ENCODE measurements around the gene BAAT.

The BAAT gene

DNA sequence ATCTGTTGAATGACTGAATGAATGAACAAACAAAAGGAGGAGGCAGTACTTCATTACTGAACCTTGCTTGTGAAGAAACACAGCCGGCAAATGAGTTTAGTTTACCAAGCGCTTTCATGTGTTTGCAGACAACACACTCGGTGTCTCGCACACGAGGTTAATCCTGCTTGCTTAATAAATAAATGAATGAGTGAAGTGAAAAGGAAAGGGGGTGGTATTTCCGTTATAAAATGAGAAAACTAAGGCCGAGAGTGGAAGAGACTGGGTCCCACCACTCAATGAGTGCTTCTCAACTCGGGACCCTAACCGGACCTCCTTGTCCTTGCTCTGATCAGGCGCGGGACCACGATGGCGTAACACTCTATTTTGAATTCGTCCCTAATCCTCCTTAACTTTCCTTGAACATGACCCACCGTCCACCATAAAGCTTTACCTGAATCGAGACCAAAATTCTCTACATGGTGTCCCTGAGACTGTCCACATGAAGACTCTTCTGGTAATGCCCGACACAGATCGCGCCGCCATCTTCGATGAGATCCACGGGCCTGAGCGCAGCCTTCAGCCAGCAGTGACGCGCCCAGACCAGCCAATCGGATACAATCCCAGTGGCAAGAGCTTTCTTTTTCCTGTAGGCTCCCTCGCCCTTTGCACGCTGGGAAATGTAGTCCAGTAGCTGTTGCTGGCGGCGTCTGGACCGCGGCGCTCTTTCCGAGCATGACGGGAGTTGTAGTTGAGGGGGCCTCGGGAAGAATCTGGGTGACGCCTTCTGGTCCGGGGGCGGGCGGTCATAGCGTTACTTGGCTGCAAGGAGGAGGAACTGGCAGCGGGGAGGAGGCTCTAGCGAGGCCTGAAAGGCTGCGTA, 13.5 kb upstream of the BAAT start, which contains the start of the genes MRPL50 and ZNF189:
Gene MRPL50 (minus strand): TSS at position 551 of the 862 bp plus-strand sequence. CDS start 26 bp downstream, at position 525.
Gene ZNF189 (plus strand): TSS at position 784 of the 862 bp plus-strand sequence. CDS start 306 bp downstream, outside the sequence.
- peak; percentile 97 for DNase-seq (ENCODE audit: low spot score)

DNA sequence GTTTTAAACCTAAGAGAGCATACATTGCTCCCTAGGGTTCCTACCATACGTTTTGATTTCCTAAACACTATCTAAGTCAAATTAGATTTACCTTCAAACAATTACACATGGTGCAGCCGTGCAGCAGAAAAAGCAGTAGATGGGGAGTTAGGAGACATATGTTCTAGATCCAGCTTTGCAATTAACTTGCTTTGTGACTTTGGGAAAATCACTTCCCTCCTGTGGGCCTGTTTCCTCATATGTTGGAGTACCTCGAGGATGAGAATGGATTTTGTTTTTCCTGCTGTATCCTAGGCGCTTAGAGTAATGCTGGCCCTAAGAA, 12.9 kb upstream of the BAAT start:
- no peak for DNase-seq (ENCODE audit: low spot score)

DNA sequence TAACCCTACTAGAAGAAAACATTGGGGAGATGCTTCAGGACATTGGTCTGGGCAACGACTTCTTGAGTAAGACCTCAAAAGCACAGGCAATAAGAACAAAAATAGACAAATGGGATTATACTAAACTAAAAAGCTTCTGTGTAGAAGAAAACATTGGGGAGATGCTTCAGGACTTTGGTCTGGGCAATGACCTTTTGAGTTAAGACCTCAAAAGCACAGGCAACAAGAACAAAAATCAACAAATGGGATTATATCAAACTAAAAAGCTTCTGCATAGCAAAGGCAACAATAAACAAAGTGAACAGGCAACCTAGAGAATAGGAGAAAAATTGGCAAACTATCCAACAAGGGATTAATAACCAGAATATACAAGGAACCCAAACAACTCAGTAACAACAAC, 9.9 kb upstream of the BAAT start:
- no peak for DNase-seq (ENCODE audit: low spot score)

DNA sequence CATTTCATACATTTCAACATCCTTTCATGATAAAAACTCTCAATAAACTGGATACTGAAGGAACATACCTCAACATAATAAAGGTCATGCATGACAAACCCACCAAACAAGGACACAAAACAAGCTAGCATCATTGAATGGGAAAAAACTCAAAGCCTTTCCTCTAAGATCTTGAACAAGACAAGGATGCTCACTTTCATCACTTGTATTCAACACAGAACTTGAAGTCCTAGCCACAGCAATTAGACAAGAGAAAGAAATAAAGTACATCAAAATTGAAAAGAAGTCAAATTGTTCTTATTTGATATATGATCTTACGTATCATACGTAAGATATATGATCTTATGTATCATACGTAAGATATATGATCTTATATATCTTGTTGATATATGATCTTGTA, 8.3 kb upstream of the BAAT start:
- DNase-seq (ENCODE audit: low spot score) = no peak

DNA sequence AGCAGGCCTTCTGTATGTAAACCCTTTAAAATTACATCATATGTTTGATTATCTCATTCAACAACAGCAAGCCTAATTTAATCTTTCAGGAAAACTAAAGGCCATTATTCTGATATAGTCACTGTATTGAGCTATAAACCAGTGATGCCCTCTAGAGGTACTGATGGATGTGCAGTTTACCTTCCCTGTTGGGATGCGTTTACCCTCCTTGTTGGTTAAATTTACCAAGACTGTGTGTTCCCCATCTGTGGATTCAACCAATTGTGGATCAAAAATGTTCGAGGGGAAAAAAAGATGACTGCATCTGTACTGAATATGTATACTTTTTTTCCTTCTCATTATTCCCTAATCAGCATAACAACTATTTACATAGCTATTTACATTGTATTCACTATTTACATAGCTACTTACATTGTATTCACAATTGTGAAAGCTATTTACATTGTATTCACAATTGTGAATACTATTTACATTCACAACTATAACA, 3.7 kb upstream of the BAAT start:
- DNase-seq (ENCODE audit: low spot score) = no peak

DNA sequence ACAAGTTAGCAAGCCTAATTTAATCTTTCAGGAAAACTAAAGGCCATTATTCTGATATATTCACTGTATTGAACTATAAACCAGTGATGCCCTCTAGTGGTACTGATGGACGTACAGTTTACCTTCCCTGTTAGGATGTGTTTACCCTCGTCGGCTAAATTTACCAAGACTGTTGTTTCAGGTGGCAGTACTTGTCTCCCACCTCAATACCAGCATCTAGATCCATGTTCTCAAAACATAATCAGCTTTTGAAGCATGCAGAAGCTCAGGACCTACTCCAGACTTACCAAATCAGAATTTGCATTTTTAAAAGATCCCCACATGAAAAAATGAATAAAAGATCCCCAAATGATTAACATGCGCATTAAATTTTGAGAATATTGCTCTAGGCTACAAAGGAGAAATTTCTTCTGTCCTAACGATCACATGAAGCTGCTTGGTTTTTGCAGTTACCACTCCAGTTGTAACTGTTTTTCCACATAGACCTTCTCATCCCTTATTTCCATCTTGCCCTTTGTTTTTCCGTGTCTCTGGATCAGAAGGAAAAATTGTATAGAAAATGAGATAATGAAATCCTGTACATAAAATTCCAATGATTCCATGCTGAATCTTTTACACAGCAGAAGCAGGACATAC, 3.2 kb upstream of the BAAT start:
- no peak for DNase-seq (ENCODE audit: low spot score)

DNA sequence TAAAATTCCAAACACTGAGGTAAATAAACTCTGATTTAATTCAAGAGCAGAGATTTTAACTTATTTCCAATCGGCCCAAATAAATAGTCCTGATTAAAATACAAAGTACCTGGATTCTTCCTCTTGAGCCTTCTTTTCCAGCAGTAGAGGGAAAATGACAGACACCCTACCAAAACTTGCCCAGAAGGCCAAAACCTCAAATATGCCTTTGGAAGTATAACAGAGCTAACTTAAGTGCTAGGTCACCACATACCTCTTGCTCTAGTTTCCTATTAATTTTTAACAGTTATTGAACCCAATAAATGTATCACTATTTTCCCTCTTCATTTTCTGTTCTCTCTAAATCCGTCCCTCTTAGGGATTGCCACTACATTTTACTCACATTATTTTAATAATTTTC, 1.4 kb downstream of the BAAT start:
- no peak for DNase-seq (ENCODE audit: low spot score)

DNA sequence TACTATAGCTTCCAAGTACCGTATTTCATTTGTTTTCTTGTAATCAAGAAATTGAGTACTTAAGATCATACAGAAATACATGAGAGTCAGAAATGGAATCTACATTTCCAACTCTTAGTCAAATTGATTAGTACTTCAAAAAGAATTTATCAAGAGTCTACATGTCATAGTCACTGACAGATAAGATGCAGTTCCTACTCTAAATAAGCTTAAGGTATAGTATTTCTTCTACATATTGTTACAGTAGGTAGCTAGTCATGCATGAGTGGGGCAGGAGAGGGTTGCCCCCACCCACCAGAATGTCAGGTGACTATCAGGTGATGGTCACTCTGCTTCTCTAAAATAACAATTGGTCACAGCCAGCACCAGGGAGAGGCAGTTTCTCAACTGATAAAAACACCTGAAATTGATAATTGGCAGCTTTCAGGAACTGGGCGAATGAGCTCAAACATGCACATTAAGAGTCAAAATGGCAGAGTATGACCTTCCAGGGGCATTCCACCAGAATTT, 2.9 kb downstream of the BAAT start:
- DNase-seq (ENCODE audit: low spot score) = no peak

DNA sequence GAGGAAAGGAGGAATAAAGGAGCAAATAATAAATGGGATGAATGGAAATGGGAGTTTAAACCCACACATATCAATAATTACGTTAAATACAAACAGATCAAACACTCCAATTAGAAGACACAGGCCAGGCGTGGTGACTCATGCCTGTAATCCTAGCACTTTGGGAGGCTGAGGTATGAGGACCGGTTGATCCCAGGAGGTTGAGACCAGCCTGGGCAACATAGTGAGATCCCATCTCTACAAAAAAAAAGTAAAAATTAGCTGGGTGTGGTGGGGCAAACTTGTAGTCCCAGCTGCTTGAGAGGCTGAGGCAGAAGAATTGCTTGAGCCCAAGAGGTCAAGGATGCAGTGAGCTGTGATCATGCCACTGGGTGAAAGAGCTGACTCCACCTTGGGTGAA, 3.7 kb downstream of the BAAT start:
- DNase-seq (ENCODE audit: low spot score) = no peak

DNA sequence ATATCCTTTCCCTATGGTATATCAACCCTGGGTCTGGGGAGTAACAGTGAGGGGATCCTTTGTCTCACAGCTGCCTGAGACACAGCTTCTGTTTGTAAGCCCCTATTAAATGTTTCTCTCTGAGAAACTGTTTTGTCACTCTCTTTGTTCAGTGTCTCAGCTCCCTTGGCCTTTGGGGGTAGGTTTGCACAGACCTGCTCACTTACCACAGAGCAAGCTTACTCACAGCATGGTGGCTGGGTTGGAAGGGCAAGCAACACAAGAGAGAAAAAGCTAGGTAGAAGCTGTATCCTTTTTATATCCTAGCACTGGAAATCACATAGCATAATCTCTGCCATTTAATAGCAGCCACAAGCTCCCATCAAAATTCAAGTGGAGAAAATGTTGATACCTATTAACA, 4.5 kb downstream of the BAAT start:
- DNase-seq (ENCODE audit: low spot score) = no peak

DNA sequence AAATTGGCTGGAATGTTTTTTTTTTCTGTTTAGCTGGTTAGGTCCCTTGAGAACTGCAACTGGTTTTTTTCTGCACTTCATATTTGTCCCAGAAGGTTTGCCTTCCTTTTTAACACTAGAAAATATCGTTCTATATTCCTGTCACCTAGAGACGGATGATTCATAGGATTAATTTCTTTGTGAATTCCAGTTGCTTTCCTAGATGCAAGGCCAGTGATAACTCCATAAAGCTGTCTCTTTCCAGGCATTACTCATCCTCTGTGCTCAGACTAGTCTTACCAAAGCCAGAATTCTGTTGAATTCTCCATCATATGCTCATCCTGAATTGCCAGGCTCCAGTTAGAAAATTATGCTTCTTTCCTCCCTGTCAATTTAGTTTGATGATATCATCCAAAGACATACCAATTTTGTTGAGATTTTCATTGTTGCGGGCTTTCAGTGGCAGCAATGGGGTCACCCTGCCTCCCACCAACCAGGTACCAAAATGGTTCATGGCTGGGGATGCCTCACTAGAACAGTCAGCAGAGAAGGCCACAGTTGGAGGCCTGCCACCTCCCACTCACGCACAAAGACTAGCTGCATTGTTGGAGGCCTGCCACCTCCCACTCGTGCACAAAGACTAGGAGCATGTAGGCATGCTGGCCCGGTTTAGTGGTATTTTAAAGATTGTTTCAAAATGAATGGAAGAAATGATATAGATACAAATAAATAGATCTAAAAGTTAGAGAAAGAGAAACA, 8.5 kb downstream of the BAAT start:
- no peak for DNase-seq (ENCODE audit: low spot score)

DNA sequence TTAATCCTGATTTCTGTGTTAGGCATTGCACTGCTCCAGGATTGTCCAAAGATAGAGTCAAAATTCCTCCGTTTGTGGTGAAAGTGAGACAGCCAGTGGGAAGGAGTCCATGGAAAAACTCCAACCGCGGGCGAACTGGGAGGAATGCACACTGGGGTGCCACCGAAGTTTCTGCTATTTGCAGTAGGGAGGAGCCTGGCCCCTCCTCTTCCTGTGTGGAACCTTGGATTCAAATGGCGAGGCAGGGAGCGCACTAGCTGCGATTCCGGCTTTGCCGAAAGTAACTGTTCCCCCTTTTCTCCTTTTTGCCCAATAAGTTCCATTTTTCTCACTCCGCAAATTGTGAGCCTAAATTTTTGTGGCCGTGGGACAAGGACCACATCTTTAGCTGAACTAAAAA, 9.3 kb downstream of the BAAT start:
- no peak for DNase-seq (ENCODE audit: low spot score)

DNA sequence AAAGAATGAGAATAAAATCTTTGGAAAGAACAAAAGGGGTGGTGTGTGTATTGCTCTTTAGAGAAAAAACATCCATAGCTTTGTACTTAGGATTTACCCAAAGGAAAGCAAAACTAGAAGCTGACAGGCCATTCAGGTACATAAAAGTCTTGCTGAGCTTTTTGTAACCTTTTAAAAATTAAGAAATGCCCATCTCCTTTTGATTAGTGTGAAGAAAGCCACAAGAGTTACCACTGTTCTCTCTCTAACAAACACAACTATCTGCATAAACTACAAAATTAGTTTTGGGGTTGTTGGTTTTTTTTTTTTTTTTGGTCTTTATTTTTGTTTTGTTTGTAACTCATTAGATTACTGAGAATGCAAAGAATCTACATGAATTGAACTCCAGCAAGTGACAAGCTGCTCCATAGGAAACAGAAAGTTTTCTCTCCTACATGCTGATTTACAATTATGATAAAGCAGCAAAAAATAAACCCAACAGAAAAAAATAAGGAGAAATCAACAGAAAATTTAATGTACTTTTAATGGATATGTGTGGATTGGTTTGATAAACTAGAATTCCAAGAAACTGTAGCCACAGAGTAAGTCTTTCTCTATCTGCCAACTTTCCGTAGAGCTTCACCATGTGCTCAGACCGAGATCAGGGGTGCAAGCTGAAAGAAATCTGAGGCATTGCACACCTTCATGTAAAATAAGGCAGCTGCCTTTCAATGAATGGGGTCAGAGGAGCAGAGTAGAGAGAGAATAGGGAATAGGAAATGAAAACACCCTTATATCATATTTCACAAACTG, 12.3 kb downstream of the BAAT start:
- DNase-seq (ENCODE audit: low spot score) = no peak

DNA sequence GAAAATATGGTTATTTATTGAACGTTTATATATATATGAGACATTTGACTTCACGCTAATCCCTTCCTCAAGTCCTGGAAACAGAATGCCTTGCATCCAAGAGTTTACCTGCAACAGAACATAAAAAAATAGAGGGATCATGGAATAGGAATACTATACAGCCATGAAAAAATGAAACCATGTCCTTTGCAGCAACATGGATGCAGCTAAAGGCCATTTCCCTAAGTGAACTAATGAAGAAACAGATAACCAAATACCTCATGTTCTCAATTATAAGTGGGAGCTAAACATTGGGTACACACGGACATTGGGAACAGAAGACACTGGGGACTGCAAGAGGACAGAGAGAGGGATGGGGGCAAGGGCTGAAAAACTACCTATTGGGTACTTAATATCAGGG, 13.0 kb downstream of the BAAT start:
- no peak for DNase-seq (ENCODE audit: low spot score)

DNA sequence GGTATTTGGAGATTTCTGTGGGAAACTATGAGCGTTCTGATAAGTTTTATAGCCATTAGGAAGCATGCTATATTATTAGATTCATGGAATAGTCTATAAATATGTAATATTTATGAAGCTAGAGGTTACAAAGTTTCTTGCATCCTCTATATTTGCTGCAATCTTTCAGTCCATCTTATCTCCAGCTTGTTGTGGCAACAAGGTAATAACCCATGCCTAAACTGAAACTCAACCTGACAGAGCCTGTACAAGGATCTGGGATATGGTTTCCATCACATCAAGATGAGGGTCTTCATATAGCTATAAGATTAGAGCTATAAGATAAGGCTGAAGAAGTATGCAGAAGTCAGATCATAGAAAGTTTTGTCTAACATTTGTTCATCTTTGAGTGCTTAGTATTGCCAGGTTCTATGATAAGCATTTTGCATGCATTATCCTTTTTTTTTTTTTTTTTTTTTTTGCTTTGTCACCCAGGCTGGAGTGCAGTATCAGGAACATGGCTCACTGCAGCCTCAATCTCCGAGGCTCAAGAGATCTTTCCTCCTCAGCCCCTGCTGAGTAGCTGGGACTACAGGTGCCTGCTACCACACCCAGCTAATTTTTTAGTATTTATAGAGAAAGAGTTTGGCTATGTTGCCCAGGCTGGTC, 14.8 kb downstream of the BAAT start:
- DNase-seq (ENCODE audit: low spot score) = no peak

DNA sequence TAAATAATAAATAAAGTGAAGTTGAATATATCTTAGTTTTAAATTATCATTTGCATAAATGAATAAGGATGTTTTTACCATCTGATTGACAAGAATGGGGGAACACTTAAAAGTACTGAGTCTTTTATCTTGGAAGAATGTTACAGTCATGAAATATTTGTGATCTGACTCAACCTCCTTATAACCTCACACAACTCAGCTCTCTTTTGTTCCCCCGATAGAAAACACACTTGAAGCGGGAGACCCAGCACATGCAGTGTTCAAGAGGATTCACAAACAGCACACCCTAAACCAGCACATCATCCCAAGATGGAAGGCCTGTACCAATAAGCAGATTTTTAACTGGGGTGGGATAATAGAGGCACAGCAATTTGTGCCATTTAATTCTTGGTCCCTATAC, 15.5 kb downstream of the BAAT start:
- no peak for DNase-seq (ENCODE audit: low spot score)

DNA sequence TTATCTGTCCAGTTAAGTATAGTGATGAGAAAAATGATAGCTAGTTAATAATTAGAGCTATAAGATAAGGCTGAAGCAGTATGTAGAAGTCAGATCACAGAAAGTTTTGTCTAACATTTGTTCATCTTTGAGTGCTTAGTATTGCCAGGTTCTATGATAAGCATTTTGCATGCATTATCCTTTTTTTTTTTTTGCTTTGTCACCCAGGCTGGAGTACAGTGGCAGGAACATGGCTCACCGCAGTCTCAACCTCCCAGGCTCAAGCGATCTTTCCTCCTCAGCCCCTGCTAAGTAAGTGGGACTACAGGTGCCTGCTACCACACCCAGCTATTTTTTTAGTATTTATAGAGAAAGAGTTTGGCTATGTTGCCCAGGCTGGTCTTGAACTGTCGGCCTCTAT, 17.5 kb downstream of the BAAT start:
- DNase-seq (ENCODE audit: low spot score) = no peak

DNA sequence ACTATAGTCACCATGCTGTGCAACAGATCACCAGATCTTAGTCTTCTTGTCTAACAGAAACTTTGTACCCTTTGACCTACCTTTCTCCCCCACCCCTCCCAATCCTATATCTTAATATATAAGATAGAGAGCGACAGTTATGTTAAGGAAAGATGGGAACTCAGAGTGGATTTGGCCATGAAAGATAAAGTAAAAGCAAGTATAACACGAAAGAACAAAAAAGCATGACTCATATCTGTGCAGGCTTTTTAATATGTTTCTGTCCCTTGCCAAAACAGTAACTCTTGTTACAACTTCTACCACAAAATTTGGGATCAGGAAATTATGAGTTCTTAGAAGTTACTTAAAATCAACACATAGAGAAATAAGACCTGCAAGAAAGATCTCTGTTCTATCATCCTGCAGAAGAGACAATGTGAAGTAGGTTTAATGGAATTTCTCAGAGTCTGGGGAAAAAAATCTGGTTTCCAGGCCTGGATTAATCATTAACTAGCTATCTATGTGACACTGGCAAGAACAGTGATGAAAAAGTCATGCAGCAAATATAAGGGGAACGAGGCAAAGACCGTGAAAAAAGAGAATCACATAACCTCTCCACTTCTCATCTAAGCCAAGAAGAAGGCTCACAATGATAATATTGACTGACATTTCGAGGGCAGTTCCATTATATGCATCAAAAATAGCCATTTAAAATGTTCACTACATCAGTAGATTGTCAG, 18.6 kb downstream of the BAAT start:
- no peak for DNase-seq (ENCODE audit: low spot score)

DNA sequence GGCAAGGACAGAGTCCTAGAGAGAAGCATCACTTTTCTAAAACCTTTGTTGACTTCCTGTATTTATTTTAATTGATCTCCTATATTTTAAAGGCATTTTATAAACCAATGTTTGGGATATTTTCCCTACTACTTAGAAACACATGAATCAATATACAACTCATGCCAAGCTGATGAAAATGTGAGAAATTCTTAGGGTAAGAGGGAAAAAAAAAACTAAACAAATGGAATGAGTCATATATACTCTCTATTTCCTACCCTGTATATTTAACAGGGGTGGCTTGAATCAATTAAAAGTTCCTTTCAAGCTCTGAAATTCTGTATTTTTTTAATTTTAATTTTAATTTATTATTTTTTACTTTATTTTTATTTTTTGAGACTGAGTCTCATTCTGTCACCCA, 19.6 kb downstream of the BAAT start:
- DNase-seq (ENCODE audit: low spot score) = no peak

DNA sequence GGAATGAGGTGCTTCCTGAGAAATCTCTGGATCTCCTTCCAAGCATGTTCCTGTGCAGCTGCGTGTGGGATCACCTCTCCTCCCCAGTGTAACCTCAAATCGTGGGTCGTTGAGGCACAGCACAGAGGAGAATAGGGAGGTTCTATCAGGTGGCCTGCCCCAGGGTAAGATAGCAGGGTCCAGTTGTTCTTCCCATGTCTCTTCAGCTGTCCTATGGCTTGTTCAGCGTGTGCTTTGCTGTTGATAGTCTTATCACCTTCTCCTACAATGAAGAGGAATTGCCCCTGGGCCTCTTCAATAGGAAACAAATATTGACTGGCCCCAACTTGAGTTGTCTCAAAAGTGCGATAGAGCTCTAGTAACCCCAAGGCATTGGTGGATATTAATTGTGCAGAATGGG, 22.4 kb downstream of the BAAT start:
- no peak for DNase-seq (ENCODE audit: low spot score)

DNA sequence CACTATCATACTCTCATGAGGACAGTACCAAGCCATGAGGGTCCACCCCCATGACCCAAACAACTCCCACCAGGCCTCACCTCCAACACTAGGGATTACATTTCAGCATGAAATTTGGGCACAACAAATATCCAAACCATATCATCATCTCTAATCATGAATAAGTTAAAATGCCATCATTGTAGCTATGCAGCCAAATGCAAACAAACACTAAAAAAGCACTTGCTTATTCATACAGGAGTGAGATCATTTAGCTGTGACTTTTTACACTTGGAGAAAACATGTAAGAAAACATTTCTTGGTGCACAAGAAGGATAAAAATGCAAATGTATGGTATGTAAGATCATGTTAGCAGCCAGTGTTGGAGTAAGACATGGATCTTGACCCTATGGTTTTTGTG, 24.2 kb downstream of the BAAT start:
- DNase-seq (ENCODE audit: low spot score) = no peak
